Measurements from ENCODE around the gene CCDC40.
A peak's percentile ranks its signal among the peaks of the same experiment; 100 is the strongest.
"Not testable (repeated sequence)": the region's sequence is repeated elsewhere in the genome, so short reads cannot be mapped to it uniquely, and the experiment has no call there.

The CCDC40 gene

GRCh38 chr17:80034791-80035686, 1.4 kb upstream of the CCDC40 start:
- DNase-seq (ENCODE audit: low spot score) = peak; percentile 32
- H3K9me3 Mint-ChIP-seq = no peaks in the 10 kb centered on the region
- H3K4me3 Mint-ChIP-seq = peak overlapping the region; percentile 86
- peaks cover 17% of the 10 kb centered on the region for H3K4me1 Mint-ChIP-seq (ENCODE audit: low read depth)
- H3K36me3 Mint-ChIP-seq (ENCODE audit: low read depth) = no peaks in the 10 kb centered on the region
- H3K27me3 Mint-ChIP-seq (ENCODE audit: low read depth) = peaks cover 49% of the 10 kb centered on the region
- H3K27ac Mint-ChIP-seq = peak overlapping the region; percentile 23

GRCh38 chr17:80035687-80035936, 830 bp upstream of the CCDC40 start, which contains the start of gene TBC1D16:
TSS of gene TBC1D16 (minus strand) at chr17:80035872. CDS start at chr17:80013547, 22,325 bp downstream.
- H3K36me3 Mint-ChIP-seq (ENCODE audit: low read depth) = no peaks in the 10 kb centered on the region
- DNase-seq (ENCODE audit: low spot score) = no peak
- peaks cover 49% of the 10 kb centered on the region for H3K27me3 Mint-ChIP-seq (ENCODE audit: low read depth)
- H3K4me1 Mint-ChIP-seq (ENCODE audit: low read depth) = peaks cover 17% of the 10 kb centered on the region
- H3K9me3 Mint-ChIP-seq = no peaks in the 10 kb centered on the region
- peak within 1 kb of the TSS; percentile 86 for H3K4me3 Mint-ChIP-seq
- H3K27ac Mint-ChIP-seq = peak within 1 kb of the TSS; percentile 78

GRCh38 chr17:80036715-80037477, 454 bp downstream of the CCDC40 start:
- Mint-ChIP-seq H3K27me3 (ENCODE audit: low read depth) (peaks cover 49% of the 10 kb centered on the region), H3K36me3 (ENCODE audit: low read depth) (no peaks in the 10 kb centered on the region), H3K27ac (peak overlapping the region; percentile 78), H3K9me3 (no peaks in the 10 kb centered on the region), H3K4me1 (ENCODE audit: low read depth) (peaks cover 12% of the 10 kb centered on the region), H3K4me3 (peak overlapping the region; percentile 83)
- peak; percentile 6 for DNase-seq (ENCODE audit: low spot score)

- peaks cover 3% of the 10 kb centered on the region for H3K9me3 Mint-ChIP-seq
- DNase-seq (ENCODE audit: low spot score) = no peak
- peaks cover 6% of the 10 kb centered on the region for H3K27me3 Mint-ChIP-seq (ENCODE audit: low read depth)
- no peaks in the 10 kb centered on the region for H3K36me3 Mint-ChIP-seq (ENCODE audit: low read depth)
- no peaks in the 10 kb centered on the region for H3K4me1 Mint-ChIP-seq (ENCODE audit: low read depth)
- H3K27ac Mint-ChIP-seq = no peak overlapping the region
- H3K4me3 Mint-ChIP-seq = no peak overlapping the region
Measured at GRCh38 chr17:80043963-80044362, 7.5 kb downstream of the CCDC40 start.

GRCh38 chr17:80045703-80046102, 9.3 kb downstream of the CCDC40 start:
- DNase-seq (ENCODE audit: low spot score) = no peak
- no peaks in the 10 kb centered on the region for H3K36me3 Mint-ChIP-seq (ENCODE audit: low read depth)
- H3K27me3 Mint-ChIP-seq (ENCODE audit: low read depth) = no peaks in the 10 kb centered on the region
- no peak overlapping the region for H3K4me3 Mint-ChIP-seq
- H3K9me3 Mint-ChIP-seq = peaks cover 3% of the 10 kb centered on the region
- no peaks in the 10 kb centered on the region for H3K4me1 Mint-ChIP-seq (ENCODE audit: low read depth)
- no peak overlapping the region for H3K27ac Mint-ChIP-seq

- H3K4me1 Mint-ChIP-seq (ENCODE audit: low read depth); H3K36me3 Mint-ChIP-seq (ENCODE audit: low read depth); H3K27me3 Mint-ChIP-seq (ENCODE audit: low read depth); DNase-seq (ENCODE audit: low spot score); H3K27ac Mint-ChIP-seq; H3K9me3 Mint-ChIP-seq; H3K4me3 Mint-ChIP-seq: not testable (repeated sequence)
Measured at GRCh38 chr17:80046709-80047108, 10.3 kb downstream of the CCDC40 start.

- H3K9me3 Mint-ChIP-seq = peaks cover 3% of the 10 kb centered on the region
- no peaks in the 10 kb centered on the region for H3K27me3 Mint-ChIP-seq (ENCODE audit: low read depth)
- no peak overlapping the region for H3K4me3 Mint-ChIP-seq
- DNase-seq (ENCODE audit: low spot score) = no peak
- H3K27ac Mint-ChIP-seq = no peak overlapping the region
- H3K36me3 Mint-ChIP-seq (ENCODE audit: low read depth) = no peaks in the 10 kb centered on the region
- H3K4me1 Mint-ChIP-seq (ENCODE audit: low read depth) = no peaks in the 10 kb centered on the region
Measured at GRCh38 chr17:80047176-80047575, 10.7 kb downstream of the CCDC40 start.

GRCh38 chr17:80049986-80050385, 13.5 kb downstream of the CCDC40 start:
- Mint-ChIP-seq H3K4me3 (no peak overlapping the region), H3K36me3 (ENCODE audit: low read depth) (no peaks in the 10 kb centered on the region), H3K27me3 (ENCODE audit: low read depth) (no peaks in the 10 kb centered on the region), H3K4me1 (ENCODE audit: low read depth) (no peaks in the 10 kb centered on the region), H3K27ac (no peak overlapping the region), H3K9me3 (no peaks in the 10 kb centered on the region)
- no peak for DNase-seq (ENCODE audit: low spot score)

- Mint-ChIP-seq H3K4me1 (ENCODE audit: low read depth) (no peaks in the 10 kb centered on the region), H3K27ac (no peak overlapping the region), H3K36me3 (ENCODE audit: low read depth) (no peaks in the 10 kb centered on the region), H3K4me3 (no peak overlapping the region), H3K27me3 (ENCODE audit: low read depth) (no peaks in the 10 kb centered on the region), H3K9me3 (no peaks in the 10 kb centered on the region)
- DNase-seq (ENCODE audit: low spot score) = no peak
Measured at GRCh38 chr17:80050706-80051105, 14.3 kb downstream of the CCDC40 start.

- Mint-ChIP-seq H3K4me1 (ENCODE audit: low read depth) (no peaks in the 10 kb centered on the region), H3K9me3 (no peaks in the 10 kb centered on the region), H3K27ac (no peak overlapping the region), H3K36me3 (ENCODE audit: low read depth) (no peaks in the 10 kb centered on the region), H3K4me3 (no peak overlapping the region), H3K27me3 (ENCODE audit: low read depth) (no peaks in the 10 kb centered on the region)
- DNase-seq (ENCODE audit: low spot score) = no peak
Measured at GRCh38 chr17:80051681-80052080, 15.2 kb downstream of the CCDC40 start.

GRCh38 chr17:80053102-80053501, 16.7 kb downstream of the CCDC40 start:
- Mint-ChIP-seq H3K27me3 (ENCODE audit: low read depth) (no peaks in the 10 kb centered on the region), H3K27ac (no peak overlapping the region), H3K36me3 (ENCODE audit: low read depth) (no peaks in the 10 kb centered on the region), H3K9me3 (no peaks in the 10 kb centered on the region), H3K4me3 (no peak overlapping the region), H3K4me1 (ENCODE audit: low read depth) (no peaks in the 10 kb centered on the region)
- DNase-seq (ENCODE audit: low spot score) = no peak

- no peak for DNase-seq (ENCODE audit: low spot score)
- Mint-ChIP-seq H3K9me3 (no peaks in the 10 kb centered on the region), H3K36me3 (ENCODE audit: low read depth) (no peaks in the 10 kb centered on the region), H3K4me3 (no peak overlapping the region), H3K4me1 (ENCODE audit: low read depth) (no peaks in the 10 kb centered on the region), H3K27me3 (ENCODE audit: low read depth) (no peaks in the 10 kb centered on the region), H3K27ac (no peak overlapping the region)
Measured at GRCh38 chr17:80055597-80055996, 19.2 kb downstream of the CCDC40 start.

- H3K27ac Mint-ChIP-seq = no peak overlapping the region
- H3K27me3 Mint-ChIP-seq (ENCODE audit: low read depth) = no peaks in the 10 kb centered on the region
- no peaks in the 10 kb centered on the region for H3K9me3 Mint-ChIP-seq
- H3K36me3 Mint-ChIP-seq (ENCODE audit: low read depth) = no peaks in the 10 kb centered on the region
- no peak overlapping the region for H3K4me3 Mint-ChIP-seq
- DNase-seq (ENCODE audit: low spot score) = no peak
- no peaks in the 10 kb centered on the region for H3K4me1 Mint-ChIP-seq (ENCODE audit: low read depth)
Measured at GRCh38 chr17:80058311-80058955, 22.0 kb downstream of the CCDC40 start.

- Mint-ChIP-seq H3K4me1 (ENCODE audit: low read depth) (no peaks in the 10 kb centered on the region), H3K27ac (no peak overlapping the region), H3K36me3 (ENCODE audit: low read depth) (no peaks in the 10 kb centered on the region), H3K4me3 (no peak overlapping the region), H3K27me3 (ENCODE audit: low read depth) (no peaks in the 10 kb centered on the region), H3K9me3 (no peaks in the 10 kb centered on the region)
- DNase-seq (ENCODE audit: low spot score) = no peak
Measured at GRCh38 chr17:80060644-80061043, 24.2 kb downstream of the CCDC40 start.

All from T-helper 2 cell treated with Interferon-gamma antibody and Interleukin-4, amounts not matched to agents 5 μg/mL and 100 μg/mL, for 36 hours (primary cell).